Neural cell (in vitro differentiated cells): Measurements from ENCODE around the gene SLC22A14.

Source experiments
- EZH2 ChIP-seq: fragments of 200-600, 300-800 bp; shearing (Covaris generic), sonication (generic); IDR thresholded peaks from 2 replicates; pipeline ENCODE4 v1.6.1; 2014; ENCODE audit warnings: antibody characterized with exemption, low read length, borderline replicate concordance, mild to moderate bottlenecking; ENCODE audit not compliant: insufficient read depth, poor library complexity, severe bottlenecking
- POLR2AphosphoS5 ChIP-seq: IDR thresholded peaks from 2 replicates; pipeline ENCODE4 v1.6.1; 2012

- TF ChIP-seq POLR2AphosphoS5 (no peak), EZH2 (no peak)
Observed at GRCh38 chr3:38283810-38284755, 2.0 kb downstream of the SLC22A14 start.
